Measurements from ENCODE around the gene EVI2B.
A peak's percentile ranks its signal among the peaks of the same experiment; 100 is the strongest.
"Not testable (repeated sequence)": the region's sequence is repeated elsewhere in the genome, so short reads cannot be mapped to it uniquely, and the experiment has no call there.

The EVI2B gene

GRCh38 chr17:31313982-31314781 is at the start of gene EVI2B:
TSS of gene EVI2B (minus strand) at chr17:31314054. CDS start at chr17:31305609, 8,445 bp downstream.
- DNase-seq (ENCODE audit: low spot score): peak; percentile 27
- no peak for TF ChIP-seq CTCF (IDR thresholded peaks at IDR 0.05; ENCODE audit: extremely low read depth, missing control alignments)

GRCh38 chr17:31357839-31358394 is 44.1 kb upstream of the EVI2B start:
- TF ChIP-seq CTCF (IDR thresholded peaks at IDR 0.05; ENCODE audit: extremely low read depth, missing control alignments): no peak
- DNase-seq (ENCODE audit: low spot score): no peak

GRCh38 chr17:31357091-31357490 is 43.2 kb upstream of the EVI2B start:
- no peak for TF ChIP-seq CTCF (IDR thresholded peaks at IDR 0.05; ENCODE audit: extremely low read depth, missing control alignments)
- DNase-seq (ENCODE audit: low spot score): no peak

GRCh38 chr17:31355935-31356334 is 42.1 kb upstream of the EVI2B start:
- TF ChIP-seq CTCF (IDR thresholded peaks at IDR 0.05; ENCODE audit: extremely low read depth, missing control alignments): no peak
- DNase-seq (ENCODE audit: low spot score): no peak

GRCh38 chr17:31349454-31349853 is 35.6 kb upstream of the EVI2B start:
- TF ChIP-seq CTCF (IDR thresholded peaks at IDR 0.05; ENCODE audit: extremely low read depth, missing control alignments): no peak
- DNase-seq (ENCODE audit: low spot score): no peak

GRCh38 chr17:31345191-31345747 is 31.4 kb upstream of the EVI2B start:
- DNase-seq (ENCODE audit: low spot score): not testable (repeated sequence)

GRCh38 chr17:31339906-31340661 is 26.2 kb upstream of the EVI2B start:
- TF ChIP-seq CTCF (IDR thresholded peaks at IDR 0.05; ENCODE audit: extremely low read depth, missing control alignments): no peak
- DNase-seq (ENCODE audit: low spot score): no peak

Data from GM20000 (cell line).